AML-193 (cell line): ENCODE data around the gene OGT.
"Not testable (repeated sequence)": the region's sequence is repeated elsewhere in the genome, so short reads cannot be mapped to it uniquely, and the experiment has no call there.

Source experiments
- DNase-seq, 2 experiments: peaks; one replicate each; lab custom pipeline; 2025; lab: John Stamatoyannopoulos, UW

OGT gene

GRCh38 chrX:71586929-71587328 lies 54.0 kb downstream of the OGT start:
- DNase-seq = no peak

DNA sequence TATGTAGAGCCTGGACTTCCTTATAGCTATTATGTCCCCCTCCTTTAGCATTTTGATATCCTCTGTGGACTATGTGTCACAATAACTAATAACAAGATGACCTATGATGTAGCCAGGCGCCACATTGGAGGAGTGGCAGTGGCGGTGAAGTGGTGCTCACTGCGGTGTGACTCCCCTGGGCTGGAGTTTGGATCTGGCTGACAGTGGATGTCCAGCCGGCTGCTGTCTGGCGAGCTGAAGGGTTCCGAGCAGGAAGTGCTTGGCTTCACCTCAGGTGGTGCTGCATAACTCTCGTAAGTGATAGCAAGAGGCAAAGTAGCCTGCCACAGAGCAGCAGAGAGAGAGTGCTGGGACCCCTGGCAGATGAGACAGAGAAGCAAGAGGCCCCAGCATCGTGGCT lies 60.3 kb downstream of the OGT start:
- DNase-seq = not testable (repeated sequence)

GRCh38 chrX:71599965-71600364 lies 67.1 kb downstream of the OGT start:
- no peak for DNase-seq

DNA sequence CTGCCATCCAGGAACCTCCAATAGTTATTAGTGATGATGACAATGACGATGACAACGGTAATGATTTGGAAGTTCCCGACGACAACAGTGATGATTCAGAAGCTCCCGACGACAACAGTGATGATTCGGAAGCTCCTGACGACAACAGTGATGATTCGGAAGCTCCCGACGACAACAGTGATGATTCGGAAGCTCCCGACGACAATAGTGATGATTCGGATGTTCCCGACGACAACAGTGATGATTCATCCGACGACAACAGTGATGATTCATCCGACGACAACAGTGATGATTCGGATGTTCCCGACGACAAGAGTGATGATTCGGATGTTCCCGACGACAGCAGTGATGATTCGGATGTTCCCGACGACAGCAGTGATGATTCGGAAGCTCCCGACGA lies 70.7 kb downstream of the OGT start:
- no peak for DNase-seq

DNA sequence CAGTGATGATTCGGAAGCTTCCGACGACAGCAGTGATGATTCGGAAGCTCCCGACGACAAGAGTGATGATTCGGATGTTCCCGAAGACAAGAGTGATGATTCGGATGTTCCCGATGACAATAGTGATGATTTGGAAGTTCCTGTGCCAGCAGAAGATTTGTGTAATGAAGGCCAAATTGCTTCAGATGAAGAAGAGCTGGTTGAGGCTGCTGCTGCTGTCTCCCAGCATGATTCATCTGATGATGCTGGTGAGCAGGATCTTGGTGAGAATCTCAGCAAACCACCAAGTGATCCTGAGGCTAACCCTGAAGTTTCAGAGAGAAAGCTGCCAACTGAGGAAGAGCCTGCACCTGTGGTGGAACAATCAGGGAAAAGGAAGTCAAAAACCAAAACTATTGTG lies 71.2 kb downstream of the OGT start:
- no peak for DNase-seq

GRCh38 chrX:71604796-71605568 lies 72.1 kb downstream of the OGT start:
- DNase-seq = no peak

- DNase-seq = no peak
Measured at GRCh38 chrX:71606536-71607216, 73.8 kb downstream of the OGT start.

- no peak for DNase-seq
Measured at GRCh38 chrX:71607488-71607887, 74.6 kb downstream of the OGT start.

GRCh38 chrX:71609095-71609750 lies 76.3 kb downstream of the OGT start:
- DNase-seq = no peak

DNA sequence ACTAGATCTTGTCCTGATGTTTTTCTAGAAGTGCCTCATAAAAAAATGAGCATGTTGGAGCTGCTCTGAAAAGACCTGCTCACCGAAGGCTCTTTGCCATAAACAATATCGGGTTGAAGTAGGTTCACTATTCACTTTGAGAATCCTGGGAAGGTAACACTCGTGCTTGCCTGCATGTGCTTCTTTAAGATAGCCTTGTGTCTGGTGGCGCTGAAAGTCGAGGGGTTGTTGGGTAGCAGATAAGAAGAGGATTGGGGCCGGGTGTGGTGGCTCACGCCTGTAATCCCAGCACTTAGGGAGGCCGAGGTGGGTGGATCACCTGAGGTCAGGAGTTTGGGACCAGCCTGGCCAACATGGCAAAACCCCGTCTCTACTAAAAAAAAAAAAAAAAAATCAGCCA lies 78.8 kb downstream of the OGT start:
- DNase-seq = not testable (repeated sequence)

DNA sequence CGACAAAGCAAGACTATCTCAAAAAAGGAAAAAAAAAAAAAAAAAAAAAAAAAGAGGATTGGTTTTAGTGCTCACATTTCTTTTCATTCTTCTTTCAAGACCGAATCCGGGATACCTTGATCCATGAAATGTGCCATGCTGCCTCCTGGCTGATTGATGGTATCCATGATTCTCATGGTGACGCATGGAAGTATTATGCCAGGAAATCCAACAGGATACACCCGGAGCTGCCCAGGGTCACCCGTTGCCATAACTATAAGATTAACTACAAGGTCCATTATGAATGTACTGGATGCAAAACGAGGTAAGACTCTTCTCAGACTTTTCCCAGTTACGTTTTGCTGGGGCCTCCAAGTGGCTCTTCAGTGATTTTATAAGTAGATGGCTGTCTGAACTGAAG lies 79.4 kb downstream of the OGT start:
- no peak for DNase-seq

DNA sequence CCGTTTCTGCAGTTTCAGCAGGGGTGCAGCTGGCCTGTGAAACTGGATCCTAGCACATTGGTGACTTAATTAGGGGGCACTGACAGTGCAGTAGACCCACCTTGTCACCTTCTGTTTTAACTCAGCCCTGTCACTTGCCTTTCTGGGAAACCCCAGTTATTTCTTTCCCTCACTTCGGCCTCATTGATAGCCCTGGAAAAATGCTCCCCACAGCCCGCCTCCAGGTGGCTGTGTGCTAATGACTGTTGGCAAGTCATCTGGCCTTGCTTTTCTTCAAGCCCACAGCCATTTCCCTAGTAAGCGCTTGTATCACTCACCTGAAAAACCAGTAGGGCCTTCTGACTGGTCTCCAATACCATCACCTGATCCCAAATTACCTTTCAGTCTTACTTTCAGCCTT lies 82.2 kb downstream of the OGT start:
- DNase-seq = no peak

DNA sequence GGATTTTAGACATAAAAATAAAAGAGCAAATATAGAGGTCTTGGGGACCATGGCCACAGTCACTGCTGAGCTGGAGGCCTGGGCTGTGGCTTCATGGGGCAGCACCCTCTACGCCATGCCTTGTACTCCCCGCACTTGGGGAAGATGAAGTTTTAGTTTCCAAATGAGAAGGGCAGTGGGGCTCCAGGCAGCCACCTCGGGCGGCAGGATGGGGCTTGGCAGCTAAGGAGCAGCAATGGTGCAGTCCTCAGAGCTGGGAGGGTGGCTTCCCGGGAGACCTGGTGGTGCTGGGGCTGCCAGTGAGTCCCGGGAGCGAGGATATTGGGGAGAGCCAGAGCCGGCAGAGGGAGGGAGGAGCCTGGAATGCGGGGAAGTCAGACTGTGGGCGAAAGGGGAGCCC lies 83.0 kb downstream of the OGT start:
- DNase-seq = no peak

GRCh38 chrX:71616672-71617529 lies 84.0 kb downstream of the OGT start:
- no peak for DNase-seq

DNA sequence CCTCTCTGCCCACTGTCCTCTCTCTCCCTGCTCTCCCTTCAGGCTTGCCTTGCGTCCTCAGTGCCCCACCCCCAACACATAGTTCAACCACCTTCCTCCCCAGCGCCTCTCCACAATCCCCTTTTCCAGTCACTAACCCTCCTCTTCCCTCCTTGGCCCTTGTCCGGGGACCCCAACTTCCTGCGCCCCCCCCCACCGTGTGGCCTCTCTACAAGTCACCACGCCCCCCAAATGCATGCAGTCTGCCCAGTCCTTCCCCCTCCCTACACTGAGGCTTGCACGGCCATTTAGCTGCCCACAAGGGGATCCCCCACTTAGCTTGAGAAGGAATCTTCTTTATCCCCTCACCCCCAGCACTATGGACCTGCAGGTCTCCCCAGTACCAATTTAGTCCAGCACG lies 84.8 kb downstream of the OGT start:
- no peak for DNase-seq

DNA sequence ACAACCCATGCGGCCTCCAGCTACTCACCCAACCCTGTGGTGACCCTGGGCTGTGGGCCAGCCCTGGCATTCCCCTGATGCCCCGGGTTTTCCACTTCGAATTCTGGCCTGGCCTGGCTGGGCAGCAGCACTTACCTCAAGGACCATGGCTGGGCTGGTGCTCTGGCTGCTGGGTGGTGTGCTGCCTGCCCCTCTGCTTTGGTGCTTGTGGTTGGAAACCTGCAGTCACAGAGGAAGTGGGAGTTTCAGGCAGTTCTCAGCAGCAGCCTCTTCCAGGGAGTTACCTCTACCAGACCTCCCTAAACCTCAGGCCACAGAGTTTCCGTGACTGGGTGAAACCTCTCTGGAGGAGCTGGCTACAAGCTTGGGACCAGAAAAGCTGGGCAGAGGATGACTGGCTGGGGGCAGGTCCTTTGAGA lies 85.4 kb downstream of the OGT start, which contains the start of gene CXCR3:
Gene CXCR3 (minus strand): TSS at position 209 of the 419 bp plus-strand sequence. CDS start 62 bp downstream, at position 147.
- DNase-seq = peak; percentile 79 to 81

- DNase-seq = no peak
Measured at GRCh38 chrX:71618787-71619186, 85.9 kb downstream of the OGT start.

GRCh38 chrX:71619193-71619592 lies 86.3 kb downstream of the OGT start:
- no peak for DNase-seq

DNA sequence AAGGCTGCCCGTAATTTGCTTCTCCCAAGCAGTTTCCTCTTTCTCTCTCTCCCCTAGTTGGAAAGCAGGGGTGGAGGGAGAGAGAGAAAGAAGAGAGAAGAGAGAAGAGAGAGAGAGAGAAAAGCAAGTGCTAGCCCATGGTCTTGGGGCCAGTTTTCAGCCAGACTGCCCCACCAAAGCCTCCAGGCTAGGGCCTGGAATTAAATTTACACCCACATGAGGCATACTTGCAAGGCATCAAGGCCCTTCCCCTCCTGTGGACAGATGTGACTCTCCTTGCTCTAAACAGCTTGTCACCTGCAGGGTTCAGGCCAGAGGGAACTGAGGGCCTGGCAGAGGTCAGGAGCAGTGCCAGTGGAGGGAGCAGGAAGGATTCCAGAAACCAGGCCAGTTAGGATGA lies 87.1 kb downstream of the OGT start:
- no peak for DNase-seq

- DNase-seq = no peak
Measured at GRCh38 chrX:71621603-71622002, 88.7 kb downstream of the OGT start.

- DNase-seq = no peak
Measured at GRCh38 chrX:71622032-71622575, 89.2 kb downstream of the OGT start.
